SU-DHL-6 (cell line): Measurements from ENCODE around the gene MAPKAPK2.
A peak's percentile ranks its signal among the peaks of the same experiment; 100 is the strongest.

Source experiments
- H2AFZ ChIP-seq: fragments of 200-600 bp; sonication (generic); 2 replicates; pipeline ENCODE4 v1.6.1; 2014; ENCODE audit warnings: low read depth, mild to moderate bottlenecking, moderate library complexity, mixed read lengths, antibody characterized with exemption, low read length; ENCODE audit not compliant: severe bottlenecking
- H3F3A ChIP-seq: fragments of 200-600 bp; shearing (Covaris generic); 2 replicates; pipeline ENCODE4 v1.6.0; 2016; ENCODE audit warnings: antibody characterized with exemption, mild to moderate bottlenecking; ENCODE audit not compliant: insufficient read depth
- H3K27ac ChIP-seq: fragments of 200-600 bp; sonication (generic); 2 replicates; pipeline ENCODE4 v1.5.1; 2016; ENCODE audit warnings: low read depth, mild to moderate bottlenecking, low read length, moderate library complexity, mixed read lengths
- H3K27me3 ChIP-seq: fragments of 200-600 bp; sonication (generic), shearing (Covaris generic); 2 replicates; pipeline ENCODE4 v1.6.0; 2014; ENCODE audit warnings: mild to moderate bottlenecking, low read length
- H3K36me3 ChIP-seq: fragments of 200-600 bp; sonication (generic); 2 replicates; pipeline ENCODE4 v1.6.1; 2014; ENCODE audit warnings: mild to moderate bottlenecking, low read length, mixed read lengths
- H3K4me2 ChIP-seq: fragments of 300-600, 200-600 bp; shearing (Covaris generic), sonication (generic); 2 replicates; pipeline ENCODE4 v1.6.0; 2014; ENCODE audit warnings: low read length, low read depth, mild to moderate bottlenecking; ENCODE audit not compliant: poor library complexity, severe bottlenecking
- H3K4me3 ChIP-seq: fragments of 200-600 bp; sonication (generic); 2 replicates; pipeline ENCODE4 v1.5.1; 2014; ENCODE audit warnings: antibody characterized with exemption, low read length, mild to moderate bottlenecking, mixed read lengths; ENCODE audit not compliant: insufficient read depth, poor library complexity, severe bottlenecking
- H3K79me2 ChIP-seq: fragments of 200-600 bp; sonication (generic); 2 replicates; pipeline ENCODE4 v1.6.1; 2014; ENCODE audit warnings: mild to moderate bottlenecking, low read length, moderate library complexity; ENCODE audit not compliant: insufficient read depth
- H3K9ac ChIP-seq: fragments of 200-600 bp; sonication (generic); 2 replicates; pipeline ENCODE4 v1.7.0; 2014; ENCODE audit warnings: mild to moderate bottlenecking, low read length
- H3K9me2 ChIP-seq: fragments of 200-600 bp; sonication (generic); replicated peaks from 2 replicates; pipeline ENCODE4 v1.6.1; 2014; ENCODE audit warnings: low read length; ENCODE audit not compliant: insufficient read depth
- H3K9me3 ChIP-seq: fragments of 200-600 bp; sonication (generic); 2 replicates; pipeline ENCODE4 v1.6.1; 2014; ENCODE audit warnings: low read length, mixed read lengths; ENCODE audit not compliant: insufficient read depth
- H4K20me1 ChIP-seq: fragments of 200-600 bp; sonication (generic); 2 replicates; pipeline ENCODE4 v1.6.1; 2014; ENCODE audit warnings: low read depth, mild to moderate bottlenecking, antibody characterized with exemption, low read length, moderate library complexity, mixed read lengths
- EZH2phosphoT487 ChIP-seq: fragments of 200-600 bp; sonication (generic), shearing (Covaris generic); conservative IDR thresholded peaks from 2 replicates; pipeline ENCODE4 v1.6.1; 2018; ENCODE audit warnings: mild to moderate bottlenecking, antibody characterized with exemption, low read length, moderate library complexity, mixed read lengths
- TF ChIP-seq, protein P1 (sequence below): fragments of 200-600 bp; sonication (generic); IDR thresholded peaks from one replicate; pipeline ENCODE4 v1.5.1; 2017; ENCODE audit warnings: antibody characterized with exemption, mild to moderate bottlenecking, low read length, moderate library complexity; ENCODE audit not compliant: insufficient read depth, poor library complexity, severe bottlenecking

The MAPKAPK2 gene

GRCh38 chr1:206684478-206685333 lies at the start of gene MAPKAPK2:
Gene MAPKAPK2 (plus strand): TSS chr1:206684905. CDS start chr1:206685230, 325 bp downstream.
- peak within 1 kb of the TSS; percentile 64 for H3K4me3 ChIP-seq
- no peaks in the 10 kb centered on the region for H3K9me3 ChIP-seq
- no peaks in the 10 kb centered on the region for H3K27me3 ChIP-seq
- H2AFZ ChIP-seq = peak within 1 kb of the TSS; percentile 44
- peak within 1 kb of the TSS; percentile 61 for H3K9ac ChIP-seq
- peaks cover 5% of the 10 kb centered on the region; the same call in 1 of the 2 replicates for H4K20me1 ChIP-seq
- no peaks in the 10 kb centered on the region for H3K36me3 ChIP-seq
- no peak within 1 kb of the TSS for H3K27ac ChIP-seq
- H3F3A ChIP-seq = peaks cover 21% of the 10 kb centered on the region
- no peaks in the 10 kb centered on the region for H3K9me2 ChIP-seq
- no peak for TF ChIP-seq EZH2phosphoT487
- TF ChIP-seq, protein P1, sequence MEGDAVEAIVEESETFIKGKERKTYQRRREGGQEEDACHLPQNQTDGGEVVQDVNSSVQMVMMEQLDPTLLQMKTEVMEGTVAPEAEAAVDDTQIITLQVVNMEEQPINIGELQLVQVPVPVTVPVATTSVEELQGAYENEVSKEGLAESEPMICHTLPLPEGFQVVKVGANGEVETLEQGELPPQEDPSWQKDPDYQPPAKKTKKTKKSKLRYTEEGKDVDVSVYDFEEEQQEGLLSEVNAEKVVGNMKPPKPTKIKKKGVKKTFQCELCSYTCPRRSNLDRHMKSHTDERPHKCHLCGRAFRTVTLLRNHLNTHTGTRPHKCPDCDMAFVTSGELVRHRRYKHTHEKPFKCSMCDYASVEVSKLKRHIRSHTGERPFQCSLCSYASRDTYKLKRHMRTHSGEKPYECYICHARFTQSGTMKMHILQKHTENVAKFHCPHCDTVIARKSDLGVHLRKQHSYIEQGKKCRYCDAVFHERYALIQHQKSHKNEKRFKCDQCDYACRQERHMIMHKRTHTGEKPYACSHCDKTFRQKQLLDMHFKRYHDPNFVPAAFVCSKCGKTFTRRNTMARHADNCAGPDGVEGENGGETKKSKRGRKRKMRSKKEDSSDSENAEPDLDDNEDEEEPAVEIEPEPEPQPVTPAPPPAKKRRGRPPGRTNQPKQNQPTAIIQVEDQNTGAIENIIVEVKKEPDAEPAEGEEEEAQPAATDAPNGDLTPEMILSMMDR = no peak
- H3K4me2 ChIP-seq = peak within 1 kb of the TSS; percentile 71
- H3K79me2 ChIP-seq = no peaks in the 10 kb centered on the region

GRCh38 chr1:206635080-206635977 lies 49.4 kb upstream of the MAPKAPK2 start, which contains the start of gene DYRK3:
Gene DYRK3 (plus strand): TSS chr1:206635536. CDS start chr1:206635704, 168 bp downstream.
- no peak for TF ChIP-seq EZH2phosphoT487
- TF ChIP-seq, protein P1 = no peak
- H3K4me3 ChIP-seq = peak within 1 kb of the TSS; percentile 59
- H3K9me2 ChIP-seq = no peaks in the 10 kb centered on the region
- peak within 1 kb of the TSS; percentile 57 for H3K9ac ChIP-seq
- H3K36me3 ChIP-seq = no peaks in the 10 kb centered on the region
- H3K9me3 ChIP-seq = no peaks in the 10 kb centered on the region
- peaks cover 28% of the 10 kb centered on the region for H3F3A ChIP-seq
- H3K4me2 ChIP-seq = peak within 1 kb of the TSS; percentile 79
- no peaks in the 10 kb centered on the region for H3K79me2 ChIP-seq
- peak within 1 kb of the TSS; percentile 20 for H3K27ac ChIP-seq
- no peaks in the 10 kb centered on the region for H3K27me3 ChIP-seq
- H2AFZ ChIP-seq = peak within 1 kb of the TSS; percentile 90
- no peaks in the 10 kb centered on the region for H4K20me1 ChIP-seq

- no peaks in the 10 kb centered on the region for H3K9me3 ChIP-seq
- no peak for TF ChIP-seq EZH2phosphoT487
- TF ChIP-seq, protein P1 = no peak
- peaks cover 28% of the 10 kb centered on the region for H3F3A ChIP-seq
- peak overlapping the region; percentile 79 for H3K4me2 ChIP-seq
- H2AFZ ChIP-seq = peak overlapping the region; percentile 90
- no peaks in the 10 kb centered on the region for H3K79me2 ChIP-seq
- no peaks in the 10 kb centered on the region for H3K36me3 ChIP-seq
- no peaks in the 10 kb centered on the region for H4K20me1 ChIP-seq
- no peak overlapping the region for H3K27ac ChIP-seq
- no peaks in the 10 kb centered on the region for H3K27me3 ChIP-seq
- peak overlapping the region; percentile 59 for H3K4me3 ChIP-seq
- H3K9ac ChIP-seq = peak overlapping the region; percentile 57
- no peaks in the 10 kb centered on the region for H3K9me2 ChIP-seq
Observed at GRCh38 chr1:206635978-206636345, 48.7 kb upstream of the MAPKAPK2 start.
